HepG2 (cell line): ENCODE measurements around the gene GNG12. TPM values are rescaled to one million over a fixed set of nuclear protein-coding genes. Genes with fewer than 3 reads are reported as not detected.

Experiments used
- ATAC-seq: fragments of 200-7000 bp; cut with Tn5 transposase; 3 replicates; pipeline ENCODE4 v1.9.1; 2020; ENCODE audit warnings: mild to moderate bottlenecking, moderate library complexity
- BruUV-seq: library from RNA; stranded (reverse); fragments of 400-500 nt; replicated peaks from 2 replicates; lab custom pipeline; 2021; lab: Mats Ljungman, UMichigan
- CTCF ChIA-PET: fragments of 300-600 bp; formaldehyde crosslinking; extraction: SDS; loops from one replicate; lab custom pipeline; 2021; ENCODE audit warnings: low total read pairs, inconsistent platforms, low intra/inter-chr PET ratio; lab: Yijun Ruan, JAX
- POLR2A ChIA-PET: fragments of 350-600 bp; sonication (Branson Sonifier 250); formaldehyde crosslinking; loops from one replicate; lab custom pipeline; 2020; ENCODE audit warnings: antibody characterized with exemption, inconsistent platforms; lab: Yijun Ruan, JAX
- DNase-seq: peaks from one replicate; pipeline ENCODE4 v3.0.0-alpha.2; 2015; ENCODE audit warnings: low spot score
- FAIRE-seq: peaks from 3 replicates; lab custom pipeline; 2011; peaks lifted over from hg19 to GRCh38; lab: Jason Lieb, UNC
- H2AFZ ChIP-seq: one replicate; pipeline ENCODE4 v1.6.1; 2011; ENCODE audit warnings: low read length, inconsistent platforms
- H3K27ac ChIP-seq: fragments of 300-600 bp; 3 replicates; pipeline ENCODE4 v1.8.0; 2011; ENCODE audit warnings: mixed run types, mild to moderate bottlenecking, mixed read lengths, low read length, inconsistent platforms; ENCODE audit not compliant: insufficient read depth; ENCODE audit errors: extremely low read length
- H3K27me3 ChIP-seq, 2 experiments: fragments of 200-600 bp in 1 of 2; 2 replicates in 1 of 2; 3 replicates in 1 of 2; pipeline versions ENCODE4 v1.6.0 to v1.8.0; 2011; ENCODE audit warnings: low read length in 2 of 2, mild to moderate bottlenecking in 2 of 2, moderate library complexity in 2 of 2, inconsistent platforms in 1 of 2; ENCODE audit not compliant: insufficient read depth in 2 of 2, control insufficient read depth in 1 of 2
- H3K36me3 ChIP-seq, 2 experiments: fragments of 200-600 bp in 1 of 2; replicated peaks in 1 of 2; 2 replicates in 1 of 2; 3 replicates in 1 of 2; pipeline versions ENCODE4 v1.5.1 to v1.8.0; 2011; ENCODE audit warnings: low read length in 2 of 2, inconsistent platforms in 1 of 2; ENCODE audit not compliant: insufficient read depth in 2 of 2, control insufficient read depth in 1 of 2
- H3K4me1 ChIP-seq: 2 replicates; pipeline ENCODE4 v1.5.1; 2012; ENCODE audit warnings: low read length, inconsistent platforms; ENCODE audit not compliant: insufficient read depth
- H3K4me2 ChIP-seq: 2 replicates; pipeline ENCODE4 v1.6.0; 2011; ENCODE audit warnings: low read depth, low read length, inconsistent platforms
- H3K4me3 ChIP-seq, 3 experiments: fragments of 200-600 bp in 1 of 3; sonication (generic), shearing (Covaris generic) in 1 of 3; replicated peaks in 1 of 3; 2 replicates each; pipeline ENCODE4 v1.5.1; 2011 to 2016; ENCODE audit warnings: low read length in 3 of 3, inconsistent platforms in 2 of 3, low read depth in 2 of 3, mild to moderate bottlenecking in 2 of 3, control low read depth in 1 of 3, mixed read lengths in 1 of 3; ENCODE audit not compliant: insufficient read depth in 1 of 3
- H3K79me2 ChIP-seq: one replicate; pipeline ENCODE4 v1.6.1; 2011; ENCODE audit warnings: low read length, inconsistent platforms; ENCODE audit not compliant: insufficient read depth
- H3K9ac ChIP-seq: 2 replicates; pipeline ENCODE4 v1.6.0; 2011; ENCODE audit warnings: mild to moderate bottlenecking, low read depth, low read length, inconsistent platforms; ENCODE audit not compliant: insufficient read depth
- H3K9me3 ChIP-seq: 2 replicates; pipeline ENCODE4 v1.5.1; 2012; ENCODE audit warnings: mild to moderate bottlenecking, low read length
- H4K20me1 ChIP-seq: 2 replicates; pipeline ENCODE4 v1.6.0; 2011; ENCODE audit warnings: inconsistent platforms, mild to moderate bottlenecking, low read length, moderate library complexity; ENCODE audit not compliant: insufficient read depth
- ARNT ChIP-seq: fragments of 450-650 bp; IDR thresholded peaks from 2 replicates; pipeline ENCODE4 v1.6.1; 2017
- CC2D1A ChIP-seq: sonication (generic); formaldehyde crosslinking; IDR thresholded peaks from 2 replicates; pipeline ENCODE4 v1.8.1; 2023; ENCODE audit warnings: mild to moderate bottlenecking, missing genetic modification reagents
- ETV6 ChIP-seq: sonication (generic); formaldehyde crosslinking; conservative IDR thresholded peaks from 2 replicates; pipeline ENCODE4 v1.4.0; 2020; ENCODE audit warnings: missing genetic modification reagents
- JARID2 ChIP-seq: sonication (generic); formaldehyde crosslinking; IDR thresholded peaks from 2 replicates; pipeline ENCODE4 v1.8.1; 2023; ENCODE audit warnings: missing genetic modification reagents, inconsistent platforms; ENCODE audit not compliant: insufficient replicate concordance
- KDM1A ChIP-seq: IDR thresholded peaks from 2 replicates; pipeline ENCODE4 v1.6.1; 2016; ENCODE audit warnings: missing compliant biosample characterization
- KLF6 ChIP-seq: IDR thresholded peaks from 2 replicates; pipeline ENCODE4 v1.8.0; 2016; ENCODE audit warnings: missing biosample characterization, missing genetic modification reagents
- MAFG ChIP-seq: sonication (generic); formaldehyde crosslinking; IDR thresholded peaks from 2 replicates; pipeline ENCODE4 v1.5.1; 2020; ENCODE audit warnings: mild to moderate bottlenecking, missing genetic modification reagents
- NR1H2 ChIP-seq: sonication (generic); formaldehyde crosslinking; IDR thresholded peaks from 2 replicates; pipeline ENCODE4 v1.8.1; 2022; ENCODE audit warnings: low read depth, missing genetic modification reagents, borderline replicate concordance
- POGZ ChIP-seq: sonication (generic); formaldehyde crosslinking; IDR thresholded peaks from 2 replicates; pipeline ENCODE4 v1.4.0; 2020; ENCODE audit warnings: mild to moderate bottlenecking, missing genetic modification reagents
- ZNF747 ChIP-seq: sonication (generic); formaldehyde crosslinking; IDR thresholded peaks from 2 replicates; pipeline ENCODE4 v1.8.1; 2023; ENCODE audit warnings: missing genetic modification reagents, mild to moderate bottlenecking, borderline replicate concordance
- ZSCAN31 ChIP-seq: sonication (generic); formaldehyde crosslinking; IDR thresholded peaks from 2 replicates; pipeline ENCODE4 v1.5.0; 2020; ENCODE audit warnings: low read depth, mild to moderate bottlenecking, missing genetic modification reagents
- WGBS: methylation state at CpG from one replicate; pipeline ENCODE4 v1.1.6; 2017; ENCODE audit warnings: low lambda C conversion rate; 5-methylcytosine and 5-hydroxymethylcytosine counted together
- in situ Hi-C: cut with HindIII; loops from 2 replicates; pipeline ENCODE4 v1.10.0; 2017; ENCODE audit warnings: low pct_unique_long_range_greater_than_20kb; ENCODE audit not compliant: extremely low pct_ligation_motif_present
- intact Hi-C: fragments of 100-400 bp; cut with micrococcal nuclease; formaldehyde crosslinking; loops from one replicate; pipeline ENCODE4 v1.10.0; 2022; ENCODE audit not compliant: unreplicated experiment
- polyA plus RNA-seq, 8 experiments: library from polyadenylated mRNA; depleted of rRNA in 3 of 8; stranded (reverse) in 7 of 8; unstranded in 1 of 8; fragments of >200 nt; fragmentation: Illumina TruSeq in 4 of 8; extraction: Trizol in 4 of 8; gene quantifications; 2 replicates each; pipeline versions ENCODE4 v1.2.1 to v1.2.3, GENCODE V29; 2011 to 2016; ENCODE audit warnings: low read depth in 4 of 8, missing spikeins in 1 of 8, mixed read lengths in 1 of 8; ENCODE audit not compliant: insufficient read depth in 1 of 8
- total RNA-seq, 5 experiments: library from RNA; depleted of rRNA; stranded (reverse); fragments of >200 nt; fragmentation: Illumina TruSeq; extraction: Trizol; gene quantifications; 2 replicates each; pipeline ENCODE4 v1.2.3, GENCODE V29; 2016; ENCODE audit warnings: low read depth in 1 of 5
- TF ChIP-seq, protein P1 (sequence below): sonication (generic); formaldehyde crosslinking; IDR thresholded peaks from 2 replicates; pipeline ENCODE4 v1.8.1; 2022; ENCODE audit warnings: mild to moderate bottlenecking, missing genetic modification reagents

Gene GNG12
- total and polyA plus RNA-seq, 2 of the 13 experiments (the other 11 are each of a cell fraction or from before 2014, with no cell fraction given): 0.11 TPM

DNA sequence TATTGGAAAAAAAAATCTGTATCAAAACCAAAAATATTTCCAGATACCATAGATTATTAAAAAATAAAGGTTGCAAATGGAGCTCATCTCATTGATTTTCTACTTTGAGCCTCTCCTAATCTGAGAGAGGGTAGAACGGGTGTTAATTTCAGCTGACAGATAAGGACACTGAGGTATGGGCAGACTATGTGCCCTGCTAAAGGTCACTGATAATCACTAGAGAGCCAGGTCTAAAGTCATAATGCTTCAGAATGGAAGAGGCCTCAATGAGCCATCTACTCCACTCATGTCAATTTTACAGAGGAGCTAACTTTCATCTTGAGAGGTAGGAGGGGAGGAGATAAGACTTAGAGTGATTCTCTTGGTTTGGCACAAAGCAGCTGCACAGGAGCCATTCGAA is 21.0 kb downstream of the GNG12 start:
- DNase-seq (no peak), FAIRE-seq (no peak), ATAC-seq (no peak)
- Histone ChIP-seq H3K36me3 (no peaks in the 10 kb centered on the region), H3K4me3 (no peak overlapping the region), H3K4me1 (peaks cover 10% of the 10 kb centered on the region), H2AFZ (no peak overlapping the region), H3K27ac (no peak overlapping the region), H3K27me3 (no peaks in the 10 kb centered on the region), H3K9me3 (no peaks in the 10 kb centered on the region), H4K20me1 (no peaks in the 10 kb centered on the region), H3K79me2 (no peaks in the 10 kb centered on the region), H3K9ac (no peak overlapping the region), H3K4me2 (no peak overlapping the region)
- TF ChIP-seq JARID2 (CRISPR knock-in tag): no peak
- no peak for TF ChIP-seq KLF6 (CRISPR knock-in tag)
- TF ChIP-seq KDM1A: no peak
- no peak for TF ChIP-seq POGZ (CRISPR knock-in tag)
- TF ChIP-seq, protein P1, sequence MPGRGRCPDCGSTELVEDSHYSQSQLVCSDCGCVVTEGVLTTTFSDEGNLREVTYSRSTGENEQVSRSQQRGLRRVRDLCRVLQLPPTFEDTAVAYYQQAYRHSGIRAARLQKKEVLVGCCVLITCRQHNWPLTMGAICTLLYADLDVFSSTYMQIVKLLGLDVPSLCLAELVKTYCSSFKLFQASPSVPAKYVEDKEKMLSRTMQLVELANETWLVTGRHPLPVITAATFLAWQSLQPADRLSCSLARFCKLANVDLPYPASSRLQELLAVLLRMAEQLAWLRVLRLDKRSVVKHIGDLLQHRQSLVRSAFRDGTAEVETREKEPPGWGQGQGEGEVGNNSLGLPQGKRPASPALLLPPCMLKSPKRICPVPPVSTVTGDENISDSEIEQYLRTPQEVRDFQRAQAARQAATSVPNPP (CRISPR knock-in tag): no peak
- no peak for TF ChIP-seq MAFG (CRISPR knock-in tag)
- no peak for TF ChIP-seq ZSCAN31
- no peak for TF ChIP-seq ARNT
- TF ChIP-seq ZNF747 (CRISPR knock-in tag): no peak
- TF ChIP-seq CC2D1A: no peak
- TF ChIP-seq NR1H2 (CRISPR knock-in tag): no peak
- TF ChIP-seq ETV6 (CRISPR knock-in tag): no peak
- in situ Hi-C loops (no loop called here), intact Hi-C loops (no loop called here)
- WGBS: 0% methylated on average over 2 of the region's 2 CpGs
- no TSS peak for BruUV-seq
- CTCF ChIA-PET: no interaction called here
- POLR2A ChIA-PET: no interaction called here
